Calu3 (cell line): Measurements from ENCODE around the gene PCYT2. TPM values are rescaled to one million over a fixed set of nuclear protein-coding genes. Genes with fewer than 3 reads are reported as not detected.
A peak's percentile ranks its signal among the peaks of the same experiment; 100 is the strongest.

Experiments used
- BruUV-seq: library from RNA; stranded (reverse); fragments of 400-500 nt; replicated peaks from 2 replicates; lab custom pipeline; 2021; lab: Mats Ljungman, UMichigan
- CTCF ChIA-PET: fragments of 300-600 bp; sonication (Branson Sonifier 250); formaldehyde crosslinking; loops from one replicate; lab custom pipeline; 2022; ENCODE audit warnings: antibody characterized with exemption; lab: Charles Lee
- DNase-seq: peaks from one replicate; pipeline ENCODE4 v3.0.0; 2022
- H3K27ac Mint-ChIP-seq: one replicate; pipeline ENCODE4 v1.8.0; 2022; ENCODE audit warnings: mixed read lengths; ENCODE audit not compliant: unreplicated experiment
- H3K27me3 Mint-ChIP-seq: one replicate; pipeline ENCODE4 v1.8.0; 2022; ENCODE audit warnings: mixed read lengths; ENCODE audit not compliant: unreplicated experiment
- H3K36me3 Mint-ChIP-seq: one replicate; pipeline ENCODE4 v1.8.0; 2022; ENCODE audit warnings: mild to moderate bottlenecking, moderate library complexity, mixed read lengths; ENCODE audit not compliant: insufficient read depth, unreplicated experiment
- H3K4me1 Mint-ChIP-seq: one replicate; pipeline ENCODE4 v1.8.0; 2022; ENCODE audit warnings: mild to moderate bottlenecking, low read depth, mixed read lengths; ENCODE audit not compliant: unreplicated experiment
- H3K4me3 Mint-ChIP-seq: one replicate; pipeline ENCODE4 v1.8.0; 2022; ENCODE audit warnings: mild to moderate bottlenecking, low read depth, moderate library complexity, mixed read lengths; ENCODE audit not compliant: unreplicated experiment
- H3K9me3 Mint-ChIP-seq: one replicate; pipeline ENCODE4 v1.8.0; 2022; ENCODE audit warnings: low read depth, mixed read lengths; ENCODE audit not compliant: unreplicated experiment
- CTCF ChIP-seq: fragments of 200-600 bp; IDR thresholded peaks from one replicate; pipeline ENCODE4 v1.8.0; 2022; ENCODE audit warnings: antibody characterized with exemption; ENCODE audit not compliant: unreplicated experiment
- intact Hi-C: fragments of 100-400 bp; cut with micrococcal nuclease; formaldehyde crosslinking; loops from one replicate; pipeline ENCODE4 v1.10.0; 2022; ENCODE audit not compliant: unreplicated experiment
- total RNA-seq: library from RNA; stranded (reverse); gene quantifications from 2 replicates; pipeline ENCODE4 v1.2.3, GENCODE V29; 2022

The PCYT2 gene
- total RNA-seq, 1 experiment from 2014 or later: 58.4 TPM

GRCh38 chr17:81928544-81929252, 17.5 kb upstream of the PCYT2 start:
- H3K27me3 Mint-ChIP-seq: no peaks in the 10 kb centered on the region
- H3K9me3 Mint-ChIP-seq: no peaks in the 10 kb centered on the region
- BruUV-seq: no TSS peak
- CTCF ChIA-PET: interaction anchor here (1.0 to 1.1 kb wide), 2 partner anchors 12 to 16 kb away, joined by 3 to 4 read pairs; no protein-coding TSS in a partner anchor
- peak overlapping the region; percentile 58 for H3K27ac Mint-ChIP-seq
- TF ChIP-seq CTCF: no peak
- peaks cover 62% of the 10 kb centered on the region for H3K36me3 Mint-ChIP-seq
- peak overlapping the region; percentile 60 for H3K4me3 Mint-ChIP-seq
- DNase-seq: no peak
- peaks cover 11% of the 10 kb centered on the region for H3K4me1 Mint-ChIP-seq
- intact Hi-C loops: no loop called here

- intact Hi-C loops: no loop called here
- Mint-ChIP-seq H3K36me3 (peaks cover 57% of the 10 kb centered on the region), H3K27ac (peak within 1 kb of the TSS; percentile 88), H3K4me3 (peak within 1 kb of the TSS; percentile 90), H3K27me3 (no peaks in the 10 kb centered on the region), H3K9me3 (no peaks in the 10 kb centered on the region), H3K4me1 (peaks cover 19% of the 10 kb centered on the region)
- no TSS peak for BruUV-seq
- CTCF ChIA-PET: interaction anchor here (0.7 to 1.0 kb wide), 5 partner anchors 9 to 407 kb away, joined by 3 to 5 read pairs (median 3); no protein-coding TSS in a partner anchor
- DNase-seq: peak; percentile 92
- no peak for TF ChIP-seq CTCF
Measured at GRCh38 chr17:81927653-81928543, 16.7 kb upstream of the PCYT2 start, which contains the start of gene MAFG. Gene MAFG, minus strand, starts transcription at chr17:81927735. Its CDS starts 4,550 bp downstream, at chr17:81923185.

DNA sequence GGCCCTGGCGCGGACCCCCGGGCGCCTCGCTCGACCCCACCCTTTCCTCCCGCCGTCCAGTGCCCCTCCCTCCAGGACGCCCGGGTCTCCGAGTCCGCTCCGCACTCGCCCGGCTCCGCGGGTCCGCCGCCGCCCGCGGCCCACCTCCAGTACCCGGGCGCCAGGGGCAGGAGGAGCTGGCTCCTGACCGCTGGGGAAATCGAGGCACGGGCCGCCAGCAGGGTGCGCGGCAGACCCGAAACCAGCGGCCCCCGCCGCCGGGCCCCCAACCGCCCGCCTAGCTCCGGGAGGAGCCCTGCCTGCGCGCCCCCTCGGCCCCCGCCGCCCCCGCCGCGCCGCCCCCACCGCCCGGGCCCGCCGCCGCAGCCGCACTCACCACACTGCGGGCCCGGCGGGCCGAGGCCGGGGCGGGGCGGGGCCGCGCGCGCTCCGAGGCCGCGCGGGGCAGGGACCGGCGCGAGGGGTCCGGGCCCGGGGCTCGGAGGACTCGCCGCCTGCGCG, 16.0 kb upstream of the PCYT2 start:
- BruUV-seq: no TSS peak
- H3K9me3 Mint-ChIP-seq: no peaks in the 10 kb centered on the region
- peak overlapping the region; percentile 88 for H3K27ac Mint-ChIP-seq
- peaks cover 26% of the 10 kb centered on the region for H3K4me1 Mint-ChIP-seq
- DNase-seq: no peak
- H3K36me3 Mint-ChIP-seq: peaks cover 57% of the 10 kb centered on the region
- TF ChIP-seq CTCF: no peak
- CTCF ChIA-PET: interaction anchor here (0.7 to 1.6 kb wide), 7 partner anchors 9 to 408 kb away, joined by 3 to 5 read pairs (median 4); no protein-coding TSS in a partner anchor
- H3K27me3 Mint-ChIP-seq: no peaks in the 10 kb centered on the region
- intact Hi-C loops: no loop called here
- H3K4me3 Mint-ChIP-seq: peak overlapping the region; percentile 90
